Prostate gland (tissue), 2 donors: Measurements from ENCODE around the gene VASN.
A peak's percentile ranks its signal among the peaks of the same experiment; 100 is the strongest.

Experiments
- CTCF ChIP-seq, 4 experiments: fragments of 200-600 bp in 2 of 4; fragments of 450-650 bp in 2 of 4; sonication (generic) in 2 of 4; IDR thresholded peaks; 1 replicate in 3 of 4; 2 replicates in 1 of 4; pipeline ENCODE4 v1.5.1; 2016 to 2019; ENCODE audit warnings: antibody characterized with exemption in 4 of 4, mild to moderate bottlenecking in 2 of 4, moderate library complexity in 2 of 4
- POLR2A ChIP-seq: fragments of 450-650 bp; IDR thresholded peaks from one replicate; pipeline ENCODE4 v1.6.1; 2016; ENCODE audit warnings: antibody characterized with exemption, mild to moderate bottlenecking
- POLR2AphosphoS5 ChIP-seq: sonication (generic); formaldehyde crosslinking; IDR thresholded peaks from one replicate; pipeline ENCODE4 v1.6.1; 2017; ENCODE audit warnings: antibody characterized with exemption

- TF ChIP-seq POLR2A = no peak
- no peak for TF ChIP-seq CTCF (IDR thresholded peaks at IDR 0.05)
- peak; percentile 81 for TF ChIP-seq POLR2AphosphoS5
Measured at GRCh38 chr16:4410335-4411075, 38.9 kb downstream of the VASN start.
